ENCODE measurements around the gene NCF4.

NCF4 gene

DNA sequence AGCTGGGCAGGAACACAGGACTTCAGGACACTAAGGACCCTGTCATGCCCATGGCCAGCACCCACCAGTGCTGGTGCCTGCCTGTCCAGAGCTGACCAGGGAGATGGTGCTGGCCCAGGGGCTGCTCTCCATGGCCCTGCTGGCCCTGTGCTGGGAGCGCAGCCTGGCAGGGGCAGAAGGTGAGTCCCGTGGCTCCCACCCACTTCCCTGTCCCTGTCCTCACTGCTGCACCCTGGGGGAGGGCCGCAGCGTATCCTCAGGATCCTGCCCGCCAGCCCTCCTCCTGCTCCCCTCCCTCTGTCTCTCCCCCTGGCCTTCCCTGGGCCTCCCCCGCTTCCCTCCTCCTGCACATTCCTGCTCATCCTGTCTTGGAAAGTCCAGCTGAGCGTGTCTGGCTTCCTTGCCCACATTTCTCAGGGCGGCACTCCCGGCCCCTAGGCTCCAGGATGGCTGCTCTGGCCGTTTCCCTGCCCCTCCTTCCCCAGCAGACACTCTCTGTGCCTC is 61.4 kb downstream of the NCF4 start:
- no peak for DNase-seq
- no peak for ATAC-seq

DNA sequence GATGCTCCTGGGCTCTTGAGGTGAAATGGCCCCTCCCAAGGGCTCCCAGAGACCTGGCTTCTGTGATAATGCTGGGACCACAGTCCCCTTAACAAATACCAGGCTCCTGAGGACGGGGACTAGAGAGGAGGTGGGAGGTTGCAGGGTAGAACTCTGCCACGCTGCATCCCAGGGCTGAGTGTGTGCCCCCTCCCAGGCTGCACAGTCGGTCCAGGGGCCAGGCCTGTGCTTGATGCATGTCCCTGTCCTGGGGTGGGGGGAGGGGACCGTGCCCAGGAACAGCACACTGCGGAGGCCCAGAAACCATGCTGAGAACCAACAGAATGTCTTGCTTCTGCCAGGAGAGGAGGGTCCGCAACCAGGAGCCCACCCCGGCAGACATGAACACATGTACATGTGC is 61.9 kb downstream of the NCF4 start:
- no peak for ATAC-seq
- no peak for DNase-seq

DNA sequence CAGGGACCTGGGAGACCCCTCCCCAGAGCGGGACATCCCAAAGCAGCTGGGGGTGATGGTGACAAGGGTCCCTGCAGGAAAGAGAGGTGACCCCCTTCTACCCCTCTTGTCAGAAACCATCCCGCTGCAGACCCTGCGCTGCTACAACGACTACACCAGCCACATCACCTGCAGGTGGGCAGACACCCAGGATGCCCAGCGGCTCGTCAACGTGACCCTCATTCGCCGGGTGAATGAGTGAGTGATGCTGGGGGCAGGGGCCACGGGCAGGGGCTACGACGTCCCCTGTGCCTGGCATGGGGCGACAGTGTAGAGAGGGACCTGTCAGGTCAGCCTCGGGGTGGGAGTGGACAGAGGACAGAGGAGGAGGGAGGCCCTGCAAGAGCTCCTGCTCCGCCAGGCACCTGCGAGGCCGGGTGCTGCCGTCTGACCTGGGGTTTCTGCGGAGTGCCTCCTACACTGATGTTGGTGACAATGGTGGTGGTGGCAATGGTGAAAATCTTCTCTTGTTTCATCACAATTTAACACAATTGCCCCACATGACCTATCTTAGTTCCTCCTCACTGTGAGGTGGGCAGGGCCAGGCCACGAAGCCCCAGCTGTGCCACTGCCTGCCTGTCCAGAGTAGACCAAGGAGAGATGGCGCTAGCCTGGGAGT is 62.5 kb downstream of the NCF4 start:
- DNase-seq (no peak), ATAC-seq (no peak)

GRCh38 chr22:36924151-36924698 is 63.4 kb downstream of the NCF4 start:
- ATAC-seq (no peak), DNase-seq (no peak)

GRCh38 chr22:36925388-36926290 is 64.8 kb downstream of the NCF4 start:
- no peak for DNase-seq
- ATAC-seq = no peak

DNA sequence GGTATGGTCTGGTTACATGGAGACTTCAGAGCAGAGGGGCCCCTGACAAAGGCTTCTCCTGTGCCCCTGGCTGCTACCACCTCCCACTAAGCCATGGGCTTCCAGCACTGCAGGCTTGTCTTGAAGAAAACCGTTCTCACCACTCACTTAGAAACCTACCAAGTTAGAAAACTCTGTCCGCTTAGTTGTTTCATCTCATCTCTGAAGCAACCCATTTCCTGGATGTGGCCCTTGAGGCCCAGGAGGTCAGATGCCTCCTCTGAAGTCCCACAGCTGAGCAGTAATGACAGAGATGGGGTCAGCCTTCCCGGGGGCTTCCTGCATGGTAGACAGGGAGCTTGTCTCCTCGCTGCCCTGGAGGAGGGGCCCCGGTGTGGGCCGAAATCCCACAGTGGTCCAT is 65.5 kb downstream of the NCF4 start:
- no peak for ATAC-seq
- DNase-seq = no peak

- DNase-seq (no peak), ATAC-seq (no peak)
These were observed 66.1 kb downstream of the NCF4 start for GRCh38 chr22:36926721-36927435.
